ENCODE measurements around the gene GP1BA.

Gene GP1BA

DNA sequence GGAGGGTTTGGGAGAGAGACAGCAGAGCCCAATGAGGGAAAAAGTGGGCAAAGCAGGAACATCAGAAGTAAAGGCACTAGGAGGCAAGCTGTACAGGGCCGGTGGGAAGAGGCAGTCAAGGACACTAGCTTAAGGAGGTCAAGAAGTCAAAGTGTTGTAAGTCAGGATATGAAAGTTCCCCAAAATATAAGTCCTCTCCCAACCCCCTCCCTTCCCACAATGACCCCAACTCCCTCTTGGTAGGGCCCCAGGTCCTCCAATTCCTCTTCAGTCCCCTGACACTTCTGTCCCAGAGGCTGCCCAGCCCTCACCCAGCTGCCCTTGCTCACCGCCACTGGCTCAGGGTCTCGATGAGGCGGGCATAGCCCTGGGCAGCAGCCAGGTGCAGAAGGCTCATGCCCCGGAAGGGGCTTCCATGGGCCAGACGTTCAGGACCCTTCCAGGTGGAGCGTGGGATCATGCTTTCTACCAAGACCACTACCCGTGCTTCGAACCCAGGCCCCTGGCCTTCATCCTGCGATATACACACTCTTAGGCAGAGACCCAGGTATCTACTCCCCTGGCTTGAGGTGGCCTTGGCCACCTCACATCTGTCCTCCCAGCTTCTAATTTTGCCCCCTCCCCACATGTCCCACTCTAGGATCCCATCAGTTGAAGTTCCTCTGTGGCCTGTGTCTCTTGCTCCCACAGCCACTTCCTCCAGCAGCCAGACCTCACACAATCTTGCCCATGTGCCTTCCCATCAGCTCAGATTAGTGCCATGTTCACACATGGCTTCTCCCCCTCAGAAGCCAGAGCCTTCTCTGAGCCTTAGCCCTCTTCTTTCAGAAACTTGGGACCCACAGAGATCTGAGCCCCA lies 41.4 kb downstream of the GP1BA start:
- no peak for DNase-seq (ENCODE audit: low read depth in 3 of 3)

GRCh38 chr17:4974115-4974670 lies 42.1 kb downstream of the GP1BA start:
- no peak for DNase-seq (ENCODE audit: low read depth in 3 of 3)

DNA sequence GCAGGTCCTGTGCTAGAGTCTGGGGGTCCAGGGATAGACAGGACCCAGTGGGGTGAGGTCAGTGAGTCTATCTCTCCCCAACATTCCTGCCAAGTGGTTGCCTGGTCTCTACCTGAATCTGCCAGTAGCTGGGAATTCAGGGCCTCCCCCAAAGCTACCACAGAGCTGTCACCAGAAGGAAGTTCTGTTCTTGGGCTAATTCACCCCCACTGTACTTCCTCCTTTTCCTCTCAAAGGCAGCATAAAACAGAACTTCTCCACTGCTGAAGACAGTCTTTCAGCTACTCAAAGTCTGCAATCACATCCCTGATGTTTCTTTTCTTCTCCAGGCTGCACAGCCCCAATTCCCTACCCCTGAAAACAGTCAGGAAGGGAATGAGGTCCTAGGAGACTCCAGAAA lies 46.6 kb downstream of the GP1BA start:
- DNase-seq (ENCODE audit: low read depth in 3 of 3) = no peak

DNA sequence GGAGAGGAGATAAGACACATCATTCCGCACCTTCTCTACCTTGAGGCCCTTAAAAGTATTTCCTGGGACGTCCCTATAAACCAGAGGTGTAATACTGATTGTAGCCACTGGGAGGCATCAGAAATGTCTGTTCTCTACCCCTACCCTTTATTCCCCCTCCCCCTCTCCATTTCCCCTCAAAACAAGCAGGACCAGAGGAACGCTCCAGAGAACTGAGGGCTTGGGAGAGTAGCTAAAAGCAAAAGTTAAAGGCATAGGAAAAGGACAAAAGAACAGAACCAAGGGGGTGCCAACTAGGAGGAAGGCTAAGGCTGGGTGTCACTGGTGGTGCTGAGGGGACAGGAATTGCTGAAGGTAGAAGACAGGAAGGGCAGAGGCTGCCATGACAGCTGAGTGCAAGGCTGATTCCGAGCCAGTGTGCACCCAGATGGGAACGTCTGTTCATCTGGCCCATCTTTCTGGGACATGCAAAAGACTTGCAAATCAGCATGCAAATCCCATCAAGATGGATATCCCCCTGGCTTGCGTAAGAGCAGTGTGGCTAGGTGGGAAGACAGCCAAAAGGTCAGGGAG lies 48.7 kb downstream of the GP1BA start:
- DNase-seq (ENCODE audit: low read depth in 3 of 3) = peak in 1 of 3 donors; percentile 58

GRCh38 chr17:4982305-4982704 lies 50.2 kb downstream of the GP1BA start:
- DNase-seq (ENCODE audit: low read depth in 3 of 3) = no peak

Measured in stimulated activated CD4-positive, alpha-beta T cell treated with anti-CD3 and anti-CD28 coated beads, TNF-alpha, amount 100 ng/mL, for 48 hours (primary cell).